ENCODE measurements around the gene TRIM47.

DNA sequence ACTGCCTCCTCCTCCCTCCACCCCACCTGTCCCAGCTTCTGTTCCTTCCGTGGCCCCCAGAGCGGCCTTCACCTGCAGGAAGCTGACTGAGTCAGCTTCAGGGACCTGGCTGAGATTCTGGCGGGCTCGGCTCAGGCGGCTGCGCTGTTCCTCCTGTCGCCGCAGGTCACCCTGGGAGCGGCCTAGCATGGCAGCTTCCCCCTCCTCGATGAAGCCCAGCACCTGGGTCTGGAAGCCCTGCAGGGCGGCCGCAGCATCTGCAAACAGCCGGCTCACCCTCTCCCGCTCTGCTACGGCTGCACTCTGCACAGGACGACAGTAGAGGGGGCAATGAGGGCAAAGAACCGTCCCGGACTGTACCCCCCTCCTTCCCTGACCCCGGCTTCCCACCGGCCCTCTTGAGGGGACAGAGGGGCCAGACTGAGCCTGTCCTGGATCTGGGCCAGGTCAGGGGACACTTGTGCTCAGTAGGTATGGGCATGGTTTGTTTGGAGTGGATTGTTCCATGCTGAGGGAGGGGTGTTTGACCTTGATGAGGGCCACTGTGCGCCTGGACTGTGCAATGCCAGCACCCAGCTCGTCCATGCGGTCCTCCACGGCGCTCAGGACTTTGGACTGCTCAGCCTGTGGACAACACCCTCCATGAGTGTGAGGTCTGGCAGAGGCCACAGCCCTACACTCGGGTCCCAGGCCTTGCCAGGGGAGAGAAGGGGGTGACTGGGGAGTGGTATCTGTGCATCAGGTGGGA lies 2.0 kb downstream of the TRIM47 start:
- TF ChIP-seq CTCF (IDR thresholded peaks at IDR 0.05) = peak; percentile 23
- no peak for TF ChIP-seq ZFX (IDR thresholded peaks at IDR 0.05; ENCODE audit: borderline replicate concordance)
